DND-41 (cell line): ENCODE data around the gene ANKRD11.

Experiments used
- EZH2 ChIP-seq: IDR thresholded peaks from 3 replicates; pipeline ENCODE4 v1.6.1; 2012; ENCODE audit warnings: borderline replicate concordance, low read depth, mild to moderate bottlenecking, moderate library complexity, low read length, inconsistent platforms; ENCODE audit not compliant: severe bottlenecking
- TF ChIP-seq, protein P1 (sequence below): IDR thresholded peaks from 2 replicates; pipeline ENCODE4 v1.5.1; 2012; ENCODE audit warnings: borderline replicate concordance, low read length, moderate library complexity, mild to moderate bottlenecking; ENCODE audit not compliant: poor library complexity, severe bottlenecking; ENCODE audit errors: extremely low read depth

DNA sequence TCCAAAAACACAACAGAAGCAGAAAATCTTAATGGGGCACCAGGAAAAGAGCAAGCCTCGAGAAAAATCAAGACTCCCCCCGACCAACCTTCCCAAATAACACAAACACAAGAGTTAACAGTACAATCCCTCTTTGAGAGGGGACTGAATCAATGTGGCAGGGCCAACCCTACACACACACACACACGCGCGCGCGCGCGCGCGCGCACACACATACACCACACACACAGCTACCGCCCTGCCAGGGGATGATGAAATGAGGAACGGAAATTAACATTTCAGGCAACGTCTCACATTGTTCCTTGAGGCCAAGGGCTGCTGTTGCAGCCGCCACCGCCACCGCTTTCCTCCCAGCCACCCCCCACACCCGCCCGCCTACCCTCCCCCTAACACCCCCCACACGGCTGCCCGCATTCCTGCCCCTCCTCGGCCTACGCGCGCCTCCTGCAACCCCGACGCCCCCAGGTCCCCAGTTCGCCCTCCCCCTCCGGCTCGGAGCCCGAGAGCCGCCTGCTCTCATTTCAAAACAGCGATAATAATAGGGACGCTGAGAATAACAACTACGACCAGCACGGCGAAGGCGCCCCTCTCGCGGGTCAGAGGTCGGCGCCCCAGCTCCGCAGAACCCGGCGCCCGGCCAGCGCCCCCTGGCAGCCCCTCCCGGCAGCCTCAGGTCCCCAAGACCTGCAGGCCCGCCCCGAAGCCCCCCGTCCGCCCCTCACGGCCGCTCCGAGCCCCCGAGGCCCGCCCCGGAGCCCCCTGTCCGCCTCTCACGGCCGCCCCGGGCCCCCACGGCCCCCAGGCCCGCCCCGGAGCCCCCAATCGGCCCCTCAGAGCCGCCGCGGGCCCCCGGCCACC lies 1.1 kb downstream of the ANKRD11 start:
- TF ChIP-seq, protein P1, sequence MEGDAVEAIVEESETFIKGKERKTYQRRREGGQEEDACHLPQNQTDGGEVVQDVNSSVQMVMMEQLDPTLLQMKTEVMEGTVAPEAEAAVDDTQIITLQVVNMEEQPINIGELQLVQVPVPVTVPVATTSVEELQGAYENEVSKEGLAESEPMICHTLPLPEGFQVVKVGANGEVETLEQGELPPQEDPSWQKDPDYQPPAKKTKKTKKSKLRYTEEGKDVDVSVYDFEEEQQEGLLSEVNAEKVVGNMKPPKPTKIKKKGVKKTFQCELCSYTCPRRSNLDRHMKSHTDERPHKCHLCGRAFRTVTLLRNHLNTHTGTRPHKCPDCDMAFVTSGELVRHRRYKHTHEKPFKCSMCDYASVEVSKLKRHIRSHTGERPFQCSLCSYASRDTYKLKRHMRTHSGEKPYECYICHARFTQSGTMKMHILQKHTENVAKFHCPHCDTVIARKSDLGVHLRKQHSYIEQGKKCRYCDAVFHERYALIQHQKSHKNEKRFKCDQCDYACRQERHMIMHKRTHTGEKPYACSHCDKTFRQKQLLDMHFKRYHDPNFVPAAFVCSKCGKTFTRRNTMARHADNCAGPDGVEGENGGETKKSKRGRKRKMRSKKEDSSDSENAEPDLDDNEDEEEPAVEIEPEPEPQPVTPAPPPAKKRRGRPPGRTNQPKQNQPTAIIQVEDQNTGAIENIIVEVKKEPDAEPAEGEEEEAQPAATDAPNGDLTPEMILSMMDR = peak; percentile 27
- no peak for TF ChIP-seq EZH2
